ENCODE results near the gene NOB1.

GRCh38 chr16:69724981-69725479, 29.7 kb downstream of the NOB1 start:
- TF ChIP-seq POLR2AphosphoS5 (IDR thresholded peaks at IDR 0.05; ENCODE audit: low read depth): no peak
- no peak for TF ChIP-seq CTCF (IDR thresholded peaks at IDR 0.05; ENCODE audit: insufficient read depth, low read length)
- no peak for TF ChIP-seq SPI1 (IDR thresholded peaks at IDR 0.05; ENCODE audit: borderline replicate concordance, low read depth)
- TF ChIP-seq, protein P1, sequence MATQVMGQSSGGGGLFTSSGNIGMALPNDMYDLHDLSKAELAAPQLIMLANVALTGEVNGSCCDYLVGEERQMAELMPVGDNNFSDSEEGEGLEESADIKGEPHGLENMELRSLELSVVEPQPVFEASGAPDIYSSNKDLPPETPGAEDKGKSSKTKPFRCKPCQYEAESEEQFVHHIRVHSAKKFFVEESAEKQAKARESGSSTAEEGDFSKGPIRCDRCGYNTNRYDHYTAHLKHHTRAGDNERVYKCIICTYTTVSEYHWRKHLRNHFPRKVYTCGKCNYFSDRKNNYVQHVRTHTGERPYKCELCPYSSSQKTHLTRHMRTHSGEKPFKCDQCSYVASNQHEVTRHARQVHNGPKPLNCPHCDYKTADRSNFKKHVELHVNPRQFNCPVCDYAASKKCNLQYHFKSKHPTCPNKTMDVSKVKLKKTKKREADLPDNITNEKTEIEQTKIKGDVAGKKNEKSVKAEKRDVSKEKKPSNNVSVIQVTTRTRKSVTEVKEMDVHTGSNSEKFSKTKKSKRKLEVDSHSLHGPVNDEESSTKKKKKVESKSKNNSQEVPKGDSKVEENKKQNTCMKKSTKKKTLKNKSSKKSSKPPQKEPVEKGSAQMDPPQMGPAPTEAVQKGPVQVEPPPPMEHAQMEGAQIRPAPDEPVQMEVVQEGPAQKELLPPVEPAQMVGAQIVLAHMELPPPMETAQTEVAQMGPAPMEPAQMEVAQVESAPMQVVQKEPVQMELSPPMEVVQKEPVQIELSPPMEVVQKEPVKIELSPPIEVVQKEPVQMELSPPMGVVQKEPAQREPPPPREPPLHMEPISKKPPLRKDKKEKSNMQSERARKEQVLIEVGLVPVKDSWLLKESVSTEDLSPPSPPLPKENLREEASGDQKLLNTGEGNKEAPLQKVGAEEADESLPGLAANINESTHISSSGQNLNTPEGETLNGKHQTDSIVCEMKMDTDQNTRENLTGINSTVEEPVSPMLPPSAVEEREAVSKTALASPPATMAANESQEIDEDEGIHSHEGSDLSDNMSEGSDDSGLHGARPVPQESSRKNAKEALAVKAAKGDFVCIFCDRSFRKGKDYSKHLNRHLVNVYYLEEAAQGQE (IDR thresholded peaks at IDR 0.05; ENCODE audit: insufficient replicate concordance, low read depth): no peak
